Upper lobe of left lung (tissue), 6 donors: ENCODE data around the gene HOOK1. TPM values are rescaled to one million over a fixed set of nuclear protein-coding genes. Genes with fewer than 3 reads are reported as not detected.
A peak's percentile ranks its signal among the peaks of the same experiment; 100 is the strongest.

Source experiments
- ATAC-seq, 2 donors: fragments of 200-7000 bp; cut with Tn5 transposase; one replicate each; pipeline ENCODE4 v1.9.1; 2022; ENCODE audit warnings: mild to moderate bottlenecking in 2 of 2, moderate library complexity in 2 of 2; ENCODE audit not compliant: low FRiP score in 2 of 2
- DNase-seq, 2 donors: peaks; one replicate each; pipeline ENCODE4 v3.0.0-alpha.2; 2019 to 2020
- H3K27ac ChIP-seq, 4 donors: fragments of 200-600 bp; sonication (generic); one replicate each; pipeline ENCODE4 v1.5.1; 2016 to 2019
- H3K27me3 ChIP-seq, 4 donors: fragments of 200-600 bp; sonication (generic); one replicate each; pipeline ENCODE4 v1.5.1; 2017 to 2019
- H3K36me3 ChIP-seq, 4 donors: fragments of 200-600 bp; sonication (generic); one replicate each; pipeline ENCODE4 v1.5.1; 2016 to 2019
- H3K4me1 ChIP-seq, 4 donors: fragments of 200-600 bp; sonication (generic); one replicate each; pipeline ENCODE4 v1.5.1; 2018 to 2019
- H3K4me3 ChIP-seq, 4 donors: fragments of 200-600 bp; sonication (generic); one replicate each; pipeline ENCODE4 v1.5.1; 2017 to 2019; ENCODE audit warnings: mild to moderate bottlenecking in 2 of 4, moderate library complexity in 1 of 4
- H3K9me3 ChIP-seq, 4 donors: fragments of 200-600 bp; sonication (generic); one replicate each; pipeline ENCODE4 v1.5.1; 2018 to 2019
- CTCF ChIP-seq, 6 experiments: fragments of 450-650 bp in 4 of 6; fragments of 200-600 bp in 2 of 6; sonication (generic) in 2 of 6; IDR thresholded peaks; one replicate each; pipeline ENCODE4 v1.5.1; 2016 to 2019; ENCODE audit warnings: antibody characterized with exemption in 6 of 6
- EP300 ChIP-seq, 4 donors: sonication (generic); formaldehyde crosslinking; IDR thresholded peaks; one replicate each; pipeline ENCODE4 v1.5.1; 2017; ENCODE audit warnings: antibody characterized with exemption in 4 of 4, control low read depth in 2 of 4
- POLR2A ChIP-seq, 4 donors: fragments of 450-650 bp; IDR thresholded peaks; one replicate each; pipeline ENCODE4 v1.5.1; 2016 to 2017; ENCODE audit warnings: antibody characterized with exemption in 4 of 4, mild to moderate bottlenecking in 2 of 4
- POLR2AphosphoS5 ChIP-seq, 2 donors: sonication (generic); formaldehyde crosslinking; IDR thresholded peaks; one replicate each; pipeline ENCODE4 v1.5.1; 2017; ENCODE audit warnings: antibody characterized with exemption in 2 of 2
- WGBS, 2 donors: methylation state at CpG; one replicate each; pipeline ENCODE4 v1.1.5; 2017 to 2018; 5-methylcytosine and 5-hydroxymethylcytosine counted together
- total RNA-seq, 6 donors: library from RNA; depleted of rRNA in 4 of 6; stranded (reverse); fragments of >200 nt in 4 of 6; gene quantifications; one replicate each; pipeline versions ENCODE4 v1.1.0 to v1.2.1, GENCODE V29; 2016 to 2021
- donor health status: DM: no; HTN: no; CAD: no; lungs with moderate emphysema.
- donor health status: DM: no; HTN: yes; CAD: no; lungs with severe emphysema.

HOOK1 gene
- total RNA-seq, 6 donors from 2014 or later: 5.3 to 27.6 (median 11.1) TPM

GRCh38 chr1:59866462-59866861 lies 51.7 kb downstream of the HOOK1 start:
- DNase-seq (no peak), ATAC-seq (no peak)
- TF ChIP-seq POLR2A (IDR thresholded peaks at IDR 0.05) (no peak), EP300 (IDR thresholded peaks at IDR 0.05) (no peak), CTCF (IDR thresholded peaks at IDR 0.05) (no peak), POLR2AphosphoS5 (IDR thresholded peaks at IDR 0.05) (no peak)
- Histone ChIP-seq H3K4me1 (no peaks in the 10 kb centered on the region), H3K9me3 (no peaks in the 10 kb centered on the region), H3K36me3 (no peaks in the 10 kb centered on the region), H3K27ac (no peak overlapping the region), H3K4me3 (no peak overlapping the region), H3K27me3 (no peaks in the 10 kb centered on the region)
- 88 to 89% methylated on average over 2 of the region's 2 CpGs for WGBS, 2 donors

- Histone ChIP-seq H3K27me3 (no peaks in the 10 kb centered on the region), H3K27ac (no peak overlapping the region), H3K4me1 (no peaks in the 10 kb centered on the region), H3K4me3 (no peak overlapping the region), H3K36me3 (peaks cover 0 to 4% (median 0%) of the 10 kb centered on the region in 4 donors), H3K9me3 (peaks cover 0 to 4% (median under 1%) of the 10 kb centered on the region in 4 donors)
- DNase-seq: no peak
- TF ChIP-seq POLR2A (IDR thresholded peaks at IDR 0.05) (no peak), EP300 (IDR thresholded peaks at IDR 0.05) (no peak), CTCF (IDR thresholded peaks at IDR 0.05) (no peak), POLR2AphosphoS5 (IDR thresholded peaks at IDR 0.05) (no peak)
- no peak for ATAC-seq
Observed at GRCh38 chr1:59871746-59872145, 57.0 kb downstream of the HOOK1 start.

DNA sequence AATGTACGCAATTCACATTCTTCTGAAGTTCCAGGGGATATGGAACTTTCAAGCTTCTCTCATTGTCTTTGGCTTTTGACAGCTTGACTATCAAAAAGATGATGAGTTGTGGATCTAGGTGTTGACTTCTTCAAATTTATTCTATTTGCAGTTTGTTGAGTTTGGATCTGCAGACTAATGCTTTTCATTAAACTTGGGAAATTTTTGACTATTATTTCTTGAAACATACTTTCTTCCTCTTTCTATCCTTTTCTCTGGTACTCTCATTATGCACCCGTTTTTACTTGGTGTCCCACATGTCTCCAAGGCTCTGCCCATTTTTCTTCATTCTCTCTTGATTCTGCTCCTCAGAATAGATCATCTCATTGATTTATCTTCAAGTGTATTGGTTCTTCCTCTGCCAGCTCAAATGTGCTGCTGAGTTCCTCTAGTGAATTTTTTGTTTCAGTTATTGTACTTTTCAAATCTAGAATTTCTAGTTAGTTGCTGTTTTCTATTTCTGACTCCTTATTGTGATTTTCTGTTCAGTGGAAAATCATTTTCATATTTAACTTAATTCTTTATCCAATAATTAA lies 62.4 kb downstream of the HOOK1 start:
- peaks cover 0 to 6% (median 4%) of the 10 kb centered on the region in 4 donors for H3K9me3 ChIP-seq
- ATAC-seq (no peak), DNase-seq (no peak)
- H3K36me3 ChIP-seq: peaks cover 0 to 4% (median 0%) of the 10 kb centered on the region in 4 donors
- no peak for TF ChIP-seq POLR2AphosphoS5 (IDR thresholded peaks at IDR 0.05)
- peaks cover 0 to 6% (median 3%) of the 10 kb centered on the region in 4 donors for H3K4me1 ChIP-seq
- no peak overlapping the region for H3K4me3 ChIP-seq
- WGBS, 2 donors: 94 to 95% methylated on average over 2 of the region's 2 CpGs
- H3K27ac ChIP-seq: no peak overlapping the region
- no peaks in the 10 kb centered on the region for H3K27me3 ChIP-seq

- peaks cover 0 to 6% (median 3%) of the 10 kb centered on the region in 4 donors for H3K4me1 ChIP-seq
- H3K36me3 ChIP-seq: no peaks in the 10 kb centered on the region
- no peaks in the 10 kb centered on the region for H3K27me3 ChIP-seq
- 75 to 81% methylated on average over 3 of the region's 3 CpGs for WGBS, 2 donors
- TF ChIP-seq POLR2AphosphoS5 (IDR thresholded peaks at IDR 0.05) (no peak), EP300 (IDR thresholded peaks at IDR 0.05) (no peak), CTCF (IDR thresholded peaks at IDR 0.05) (no peak), POLR2A (IDR thresholded peaks at IDR 0.05) (no peak)
- no peak overlapping the region for H3K27ac ChIP-seq
- peaks cover 0 to 6% (median 4%) of the 10 kb centered on the region in 4 donors for H3K9me3 ChIP-seq
- ATAC-seq (no peak), DNase-seq (no peak)
- no peak overlapping the region for H3K4me3 ChIP-seq
Observed at GRCh38 chr1:59878370-59878769, 63.6 kb downstream of the HOOK1 start.

GRCh38 chr1:59879574-59879973 lies 64.8 kb downstream of the HOOK1 start:
- H3K4me1 ChIP-seq: peaks cover 0 to 6% (median 3%) of the 10 kb centered on the region in 4 donors
- TF ChIP-seq EP300 (IDR thresholded peaks at IDR 0.05) (no peak), CTCF (IDR thresholded peaks at IDR 0.05) (peak; percentile 13 to 66 (median 44))
- peaks cover 0 to 6% (median 4%) of the 10 kb centered on the region in 4 donors for H3K9me3 ChIP-seq
- H3K27ac ChIP-seq: no peak overlapping the region
- WGBS, 2 donors: 36 to 59% methylated on average over 5 of the region's 5 CpGs
- H3K4me3 ChIP-seq: no peak overlapping the region
- peak; percentile 74 to 82 for ATAC-seq
- H3K27me3 ChIP-seq: no peaks in the 10 kb centered on the region
- DNase-seq: peak in 1 of 2 donors; percentile 77
- H3K36me3 ChIP-seq: no peaks in the 10 kb centered on the region
